ENCODE measurements around the gene TP53RK. TPM values are rescaled to one million over a fixed set of nuclear protein-coding genes. Genes with fewer than 3 reads are reported as not detected.

The TP53RK gene
- total RNA-seq, 1 donor: 21.0 TPM

DNA sequence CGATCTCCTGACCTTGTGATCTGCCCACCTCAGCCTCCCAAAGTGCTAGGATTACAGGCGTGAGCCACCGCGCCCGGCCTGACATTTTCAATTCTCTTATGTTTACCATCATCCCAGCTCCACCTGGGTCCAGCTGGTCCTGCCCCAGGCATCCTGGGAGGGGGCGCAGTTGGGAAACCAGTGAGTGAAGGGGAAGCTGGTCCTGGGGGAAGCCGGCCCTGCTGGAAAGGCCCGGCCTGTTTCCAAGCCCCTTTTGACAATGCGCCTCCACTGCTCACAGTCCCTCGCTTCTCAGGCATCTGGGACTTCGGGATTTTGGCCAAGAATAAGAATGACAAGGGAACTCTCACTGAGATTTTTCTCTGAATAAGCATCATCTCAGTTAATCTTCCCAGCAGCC, 52.2 kb downstream of the TP53RK start:
- H3K27me3 ChIP-seq (ENCODE audit: insufficient read depth, low read length): no peaks in the 10 kb centered on the region
- no peak overlapping the region for H3K4me3 ChIP-seq (ENCODE audit: insufficient read depth, low read length)
- H4K20me1 ChIP-seq (ENCODE audit: insufficient read depth, low read length): no peaks in the 10 kb centered on the region
- TF ChIP-seq CTCF (IDR thresholded peaks at IDR 0.05; ENCODE audit: extremely low read depth, low read depth, low read length): no peak
- H3K9me3 ChIP-seq (ENCODE audit: low read depth, low read length): no peaks in the 10 kb centered on the region
- H3K27ac ChIP-seq (ENCODE audit: low read depth, low read length): no peak overlapping the region
- no peak overlapping the region for H2AFZ ChIP-seq (ENCODE audit: low read length)
- no peaks in the 10 kb centered on the region for H3K36me3 ChIP-seq (ENCODE audit: insufficient read depth, low read length)
- DNase-seq (ENCODE audit: insufficient read length, low spot score, missing footprints): no peak
- H3K4me2 ChIP-seq (ENCODE audit: insufficient read depth, low read length): no peak overlapping the region
- H3K79me2 ChIP-seq (ENCODE audit: insufficient read depth, low read length): no peaks in the 10 kb centered on the region
- no peaks in the 10 kb centered on the region for H3K4me1 ChIP-seq (ENCODE audit: insufficient read depth, low read length)

GRCh38 chr20:46636514-46636913, 52.7 kb downstream of the TP53RK start:
- no peak for DNase-seq (ENCODE audit: insufficient read length, low spot score, missing footprints)
- no peaks in the 10 kb centered on the region for H3K9me3 ChIP-seq (ENCODE audit: low read depth, low read length)
- TF ChIP-seq CTCF (IDR thresholded peaks at IDR 0.05; ENCODE audit: extremely low read depth, low read depth, low read length): no peak
- no peak overlapping the region for H3K4me3 ChIP-seq (ENCODE audit: insufficient read depth, low read length)
- no peak overlapping the region for H3K4me2 ChIP-seq (ENCODE audit: insufficient read depth, low read length)
- no peaks in the 10 kb centered on the region for H3K79me2 ChIP-seq (ENCODE audit: insufficient read depth, low read length)
- H3K4me1 ChIP-seq (ENCODE audit: insufficient read depth, low read length): no peaks in the 10 kb centered on the region
- H3K27ac ChIP-seq (ENCODE audit: low read depth, low read length): no peak overlapping the region
- H3K27me3 ChIP-seq (ENCODE audit: insufficient read depth, low read length): no peaks in the 10 kb centered on the region
- no peaks in the 10 kb centered on the region for H3K36me3 ChIP-seq (ENCODE audit: insufficient read depth, low read length)
- H2AFZ ChIP-seq (ENCODE audit: low read length): no peak overlapping the region
- H4K20me1 ChIP-seq (ENCODE audit: insufficient read depth, low read length): no peaks in the 10 kb centered on the region

- H3K4me3 ChIP-seq (ENCODE audit: insufficient read depth, low read length): no peak overlapping the region
- TF ChIP-seq CTCF (IDR thresholded peaks at IDR 0.05; ENCODE audit: extremely low read depth, low read depth, low read length): no peak
- no peaks in the 10 kb centered on the region for H3K9me3 ChIP-seq (ENCODE audit: low read depth, low read length)
- no peaks in the 10 kb centered on the region for H3K36me3 ChIP-seq (ENCODE audit: insufficient read depth, low read length)
- H3K79me2 ChIP-seq (ENCODE audit: insufficient read depth, low read length): no peaks in the 10 kb centered on the region
- no peak overlapping the region for H3K4me2 ChIP-seq (ENCODE audit: insufficient read depth, low read length)
- H3K27ac ChIP-seq (ENCODE audit: low read depth, low read length): no peak overlapping the region
- no peaks in the 10 kb centered on the region for H3K4me1 ChIP-seq (ENCODE audit: insufficient read depth, low read length)
- H2AFZ ChIP-seq (ENCODE audit: low read length): no peak overlapping the region
- no peak for DNase-seq (ENCODE audit: insufficient read length, low spot score, missing footprints)
- H3K27me3 ChIP-seq (ENCODE audit: insufficient read depth, low read length): no peaks in the 10 kb centered on the region
- H4K20me1 ChIP-seq (ENCODE audit: insufficient read depth, low read length): no peaks in the 10 kb centered on the region
Measured at GRCh38 chr20:46635514-46636136, 53.6 kb downstream of the TP53RK start.

DNA sequence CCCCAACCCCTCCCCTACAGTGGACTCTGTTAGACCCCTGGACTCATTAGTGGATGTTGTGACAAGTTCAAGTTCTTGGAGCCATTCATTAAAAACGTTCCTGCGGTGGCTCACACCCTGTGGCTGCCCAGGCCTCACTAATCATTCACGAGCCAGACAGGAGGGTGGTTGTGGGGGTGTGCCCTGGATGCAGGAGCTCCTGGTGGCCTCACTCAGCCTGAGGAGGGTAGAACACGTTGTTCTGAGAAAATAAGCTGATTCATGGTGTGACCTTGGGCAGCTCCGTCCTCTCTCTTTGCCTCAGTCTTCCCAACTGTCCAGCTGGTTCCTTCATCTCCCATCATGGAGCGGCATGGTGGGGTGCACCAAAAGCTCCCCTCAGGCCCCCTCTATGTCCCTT, 54.7 kb downstream of the TP53RK start:
- Histone ChIP-seq H3K4me2 (ENCODE audit: insufficient read depth, low read length) (no peak overlapping the region), H3K27ac (ENCODE audit: low read depth, low read length) (no peak overlapping the region), H3K4me3 (ENCODE audit: insufficient read depth, low read length) (no peak overlapping the region), H2AFZ (ENCODE audit: low read length) (no peak overlapping the region), H3K4me1 (ENCODE audit: insufficient read depth, low read length) (no peaks in the 10 kb centered on the region), H3K36me3 (ENCODE audit: insufficient read depth, low read length) (no peaks in the 10 kb centered on the region), H3K27me3 (ENCODE audit: insufficient read depth, low read length) (no peaks in the 10 kb centered on the region), H4K20me1 (ENCODE audit: insufficient read depth, low read length) (no peaks in the 10 kb centered on the region), H3K79me2 (ENCODE audit: insufficient read depth, low read length) (no peaks in the 10 kb centered on the region), H3K9me3 (ENCODE audit: low read depth, low read length) (no peaks in the 10 kb centered on the region)
- TF ChIP-seq CTCF (IDR thresholded peaks at IDR 0.05; ENCODE audit: extremely low read depth, low read depth, low read length): no peak
- DNase-seq (ENCODE audit: insufficient read length, low spot score, missing footprints): no peak

Other genes starting within 250 kb of the TP53RK start
- 5.0 and 5.8 TPM in 2 replicates for gene ZNF334, start 175.9 kb downstream of the TP53RK start, total RNA-seq
- not detected in 2 replicates for gene OCSTAMP, start 138.8 kb downstream of the TP53RK start, total RNA-seq
- gene SLC13A3, start 38.0 kb downstream of the TP53RK start, total RNA-seq: 0.59 and 1.8 TPM in 2 replicates
- gene SLC2A10, start 20.2 kb upstream of the TP53RK start, total RNA-seq: 44.2 and 47.4 TPM in 2 replicates
- gene EYA2, start 205.4 kb upstream of the TP53RK start, total RNA-seq: 17.7 and 19.2 TPM in 2 replicates